Activated CD8-positive, alpha-beta memory T cell treated with anti-CD3 and anti-CD28 coated beads, Interleukin-2, amount 10 ng/mL, durations not matched to agents 7 days and 5 days (primary cell): ENCODE data around the gene ITGB7. TPM values are rescaled to one million over a fixed set of nuclear protein-coding genes. Genes with fewer than 3 reads are reported as not detected.
"Not testable (repeated sequence)": the region's sequence is repeated elsewhere in the genome, so short reads cannot be mapped to it uniquely, and the experiment has no call there.

Experiments used
- ATAC-seq: fragments of 150-1000 bp; cut with Tn5 transposase; one replicate; pipeline ENCODE4 v1.10.0; 2021; ENCODE audit warnings: moderate library complexity
- CTCF ChIA-PET: fragments of 350-600 bp; sonication (Branson Sonifier 250); formaldehyde crosslinking; loops from one replicate; lab custom pipeline; 2021; ENCODE audit warnings: antibody characterized with exemption; lab: Charles Lee
- DNase-seq: peaks from one replicate; pipeline ENCODE4 v3.0.0-alpha.2; 2020
- H3K27ac Mint-ChIP-seq: one replicate; pipeline ENCODE4 v1.8.0; 2021; ENCODE audit warnings: mild to moderate bottlenecking, mixed read lengths
- H3K27me3 Mint-ChIP-seq: one replicate; pipeline ENCODE4 v1.8.0; 2021; ENCODE audit warnings: mixed read lengths
- H3K36me3 Mint-ChIP-seq: one replicate; pipeline ENCODE4 v1.8.0; 2021; ENCODE audit warnings: mild to moderate bottlenecking, mixed read lengths
- H3K4me1 Mint-ChIP-seq: one replicate; pipeline ENCODE4 v1.8.0; 2021; ENCODE audit warnings: mixed read lengths
- H3K4me3 Mint-ChIP-seq: one replicate; pipeline ENCODE4 v1.8.0; 2021; ENCODE audit warnings: mild to moderate bottlenecking, moderate library complexity, mixed read lengths
- H3K9me3 Mint-ChIP-seq: one replicate; pipeline ENCODE4 v1.8.0; 2022; ENCODE audit warnings: low read depth, mixed read lengths
- total RNA-seq, 2 experiments: library from RNA; stranded (reverse); gene quantifications; one replicate each; pipeline ENCODE4 v1.2.3, GENCODE V29; 2021

Gene ITGB7
- total RNA-seq, 2 experiments from 2014 or later = 567 to 729 TPM

DNA sequence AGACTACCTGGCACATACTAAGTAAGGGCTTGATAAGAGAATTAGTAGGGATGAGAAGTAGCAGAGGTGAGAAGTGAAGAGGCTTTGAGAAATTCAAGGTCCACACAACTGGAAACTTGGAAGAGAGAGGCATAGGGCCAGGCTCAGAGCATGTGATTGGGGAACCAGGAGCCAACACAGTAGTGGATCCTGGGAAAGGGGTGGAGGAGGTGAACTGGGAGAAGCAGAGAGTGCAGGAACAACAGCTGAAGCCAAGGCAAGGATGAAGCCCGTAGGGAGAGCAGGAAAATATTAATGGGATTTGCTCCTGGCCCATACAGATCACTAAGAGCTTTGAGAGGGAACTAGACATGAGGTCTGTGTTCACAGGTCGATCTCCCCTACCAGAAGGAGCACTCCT is 1.4 kb upstream of the ITGB7 start:
- CTCF ChIA-PET = interaction anchor here (0.8 to 19.8 kb wide), 15 partner anchors 9 to 114 kb away, joined by 3 to 294 read pairs (median 12); partner anchors contain the start of genes AAAS, CSAD, ESPL1 and MYG1
- Mint-ChIP-seq H3K36me3 (peaks cover 49% of the 10 kb centered on the region), H3K4me1 (peaks cover 66% of the 10 kb centered on the region), H3K27me3 (no peaks in the 10 kb centered on the region), H3K27ac (peak overlapping the region; percentile 89), H3K9me3 (no peaks in the 10 kb centered on the region), H3K4me3 (peak overlapping the region; percentile 78)
- DNase-seq = no peak
- ATAC-seq = no peak

DNA sequence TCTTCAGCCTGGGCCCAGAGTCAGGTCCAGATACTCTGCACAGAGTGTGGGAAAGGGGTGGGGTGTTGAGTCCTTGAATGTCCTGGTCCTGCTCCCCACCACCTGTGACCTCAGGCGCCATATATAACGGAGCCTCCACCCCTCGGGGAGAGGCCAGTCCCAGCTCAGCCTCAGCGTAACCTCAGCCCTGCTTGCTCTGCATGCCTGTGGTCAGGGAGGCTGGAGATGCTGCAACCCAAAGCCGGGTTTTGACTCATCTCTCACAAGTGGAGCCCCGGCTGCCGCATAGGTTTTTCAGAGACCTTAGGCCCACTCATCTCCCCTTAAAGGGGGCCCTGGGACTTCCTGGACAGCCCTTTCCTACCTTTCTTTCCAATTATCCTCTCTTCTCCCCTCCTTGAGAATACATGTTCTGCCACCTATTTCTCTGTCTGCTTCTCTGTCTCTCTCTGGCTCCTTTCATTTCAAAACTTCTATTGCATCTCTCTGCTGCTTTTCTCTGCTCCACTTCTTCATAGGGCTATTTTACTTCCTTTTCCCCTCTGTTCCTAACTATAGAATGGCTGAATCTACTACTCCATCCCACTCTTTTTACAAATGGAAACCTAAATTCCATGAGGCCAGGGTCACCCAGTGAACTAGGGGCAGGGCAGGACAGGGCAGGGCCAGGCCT is 1.2 kb downstream of the ITGB7 start:
- no peaks in the 10 kb centered on the region for H3K27me3 Mint-ChIP-seq
- CTCF ChIA-PET = interaction anchor here (0.9 to 19.8 kb wide), 8 partner anchors 13 to 89 kb away, joined by 3 to 294 read pairs (median 52); partner anchors contain the start of genes ESPL1 and PFDN5
- peak overlapping the region; percentile 89 for H3K27ac Mint-ChIP-seq
- peaks cover 75% of the 10 kb centered on the region for H3K4me1 Mint-ChIP-seq
- H3K4me3 Mint-ChIP-seq = peak overlapping the region; percentile 91
- H3K9me3 Mint-ChIP-seq = no peaks in the 10 kb centered on the region
- peaks cover 53% of the 10 kb centered on the region for H3K36me3 Mint-ChIP-seq
- DNase-seq (peak; percentile 96), ATAC-seq (peak; percentile 71)

DNA sequence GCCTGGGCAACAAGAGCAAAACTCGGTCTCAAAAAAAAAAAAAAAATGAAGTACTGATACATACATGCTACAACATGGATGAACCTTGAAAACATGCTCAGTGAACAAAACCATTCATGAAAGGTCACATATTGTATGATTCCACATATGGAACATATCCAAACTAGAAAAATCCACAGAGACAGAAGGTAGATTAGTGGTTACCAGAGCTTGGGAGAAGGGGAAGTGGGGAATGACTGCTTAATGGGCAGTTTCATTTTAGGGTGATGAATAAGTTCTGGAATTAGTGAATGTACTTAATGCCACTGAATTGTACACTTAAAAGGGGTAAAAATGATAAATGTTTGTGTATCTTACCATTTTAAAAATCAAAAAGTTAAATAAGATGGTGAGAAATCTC is 2.7 kb downstream of the ITGB7 start:
- H3K4me1 Mint-ChIP-seq = peaks cover 76% of the 10 kb centered on the region
- H3K4me3 Mint-ChIP-seq = peak overlapping the region; percentile 91
- H3K36me3 Mint-ChIP-seq = peaks cover 57% of the 10 kb centered on the region
- no peak for ATAC-seq
- DNase-seq = no peak
- no peaks in the 10 kb centered on the region for H3K27me3 Mint-ChIP-seq
- CTCF ChIA-PET = interaction anchor here (0.7 to 19.8 kb wide), 7 partner anchors 14 to 119 kb away, joined by 3 to 294 read pairs (median 16); partner anchors contain the start of genes AAAS and ESPL1
- H3K9me3 Mint-ChIP-seq = no peaks in the 10 kb centered on the region
- H3K27ac Mint-ChIP-seq = peak overlapping the region; percentile 61

DNA sequence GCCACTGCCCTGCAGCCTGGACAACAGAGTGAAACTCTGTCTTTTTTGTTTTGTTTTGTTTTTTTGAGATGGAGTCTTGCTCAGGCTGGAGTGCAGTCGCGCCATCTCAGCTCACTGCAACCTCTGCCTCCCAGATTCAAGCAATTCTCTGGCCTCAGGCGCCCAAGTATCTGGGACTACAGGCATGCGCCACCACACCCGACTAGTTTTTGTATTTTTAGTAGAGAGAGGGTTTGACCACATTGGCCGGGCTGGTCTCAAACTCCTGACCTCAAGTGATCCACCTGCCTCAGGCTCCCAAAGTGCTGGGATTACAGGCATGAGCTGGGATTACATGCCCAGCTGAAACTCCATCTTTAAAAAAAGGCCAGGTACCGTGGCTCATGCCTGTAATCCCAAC is 4.7 kb downstream of the ITGB7 start:
- not testable (repeated sequence) for H3K9me3 Mint-ChIP-seq, DNase-seq, H3K4me3 Mint-ChIP-seq, ATAC-seq, H3K27me3 Mint-ChIP-seq
- H3K4me1 Mint-ChIP-seq = peaks cover 73% of the 10 kb centered on the region
- peak overlapping the region; percentile 35 for H3K27ac Mint-ChIP-seq
- CTCF ChIA-PET = interaction anchor here (0.6 to 15.5 kb wide), 9 partner anchors 12 to 150 kb away, joined by 3 to 164 read pairs (median 4); partner anchors contain the start of genes ESPL1 and MYG1
- H3K36me3 Mint-ChIP-seq = peaks cover 65% of the 10 kb centered on the region

DNA sequence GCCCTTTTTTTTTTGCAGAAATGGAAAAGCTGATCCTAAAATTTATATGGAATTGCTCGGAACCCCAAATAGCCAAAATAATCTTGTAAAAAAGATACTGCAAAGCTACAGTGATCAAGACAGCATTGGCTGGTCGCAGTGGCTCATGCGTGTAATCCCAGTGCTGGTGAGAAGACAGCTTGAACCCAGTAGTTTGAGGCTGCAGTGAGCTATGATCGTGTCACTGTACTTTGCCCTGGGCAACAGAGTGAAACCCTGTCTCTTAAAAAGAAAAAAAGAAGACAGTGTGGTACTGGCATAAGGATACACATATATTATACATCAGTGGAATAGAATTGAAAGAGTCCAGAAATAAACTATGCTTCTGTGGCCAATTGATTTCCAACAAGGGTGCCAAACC is 5.4 kb downstream of the ITGB7 start:
- DNase-seq (no peak), ATAC-seq (no peak)
- peaks cover 69% of the 10 kb centered on the region for H3K36me3 Mint-ChIP-seq
- no peaks in the 10 kb centered on the region for H3K9me3 Mint-ChIP-seq
- peak overlapping the region; percentile 35 for H3K4me3 Mint-ChIP-seq
- CTCF ChIA-PET = interaction anchor here (0.9 to 15.5 kb wide), 8 partner anchors 12 to 151 kb away, joined by 3 to 164 read pairs (median 4); partner anchors contain the start of genes ESPL1 and MYG1
- peak overlapping the region; percentile 76 for H3K27ac Mint-ChIP-seq
- H3K27me3 Mint-ChIP-seq = no peaks in the 10 kb centered on the region
- H3K4me1 Mint-ChIP-seq = peaks cover 74% of the 10 kb centered on the region

DNA sequence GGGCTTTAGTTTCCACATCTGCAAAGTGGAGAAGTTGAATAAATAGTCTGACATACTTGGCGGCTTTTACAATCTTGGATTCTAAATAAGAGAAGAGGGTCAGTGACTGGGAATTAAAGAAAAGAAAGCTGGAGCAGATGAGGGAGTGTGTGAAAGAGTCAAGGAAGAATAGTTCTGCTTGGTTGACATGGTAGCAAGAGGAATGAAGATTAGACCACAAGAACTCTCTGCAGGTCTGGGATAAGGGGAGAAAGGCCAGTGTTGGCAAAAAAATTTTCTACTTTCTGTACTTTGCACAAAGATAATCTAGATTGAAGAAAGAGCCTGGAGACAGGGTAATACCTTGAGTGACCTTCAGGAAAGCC is 5.9 kb downstream of the ITGB7 start:
- Mint-ChIP-seq H3K9me3 (no peaks in the 10 kb centered on the region), H3K4me1 (peaks cover 78% of the 10 kb centered on the region), H3K36me3 (peaks cover 70% of the 10 kb centered on the region), H3K27me3 (no peaks in the 10 kb centered on the region), H3K27ac (peak overlapping the region; percentile 94), H3K4me3 (peak overlapping the region; percentile 76)
- ATAC-seq = no peak
- no peak for DNase-seq
- CTCF ChIA-PET = interaction anchor here (0.9 to 15.5 kb wide), 11 partner anchors 9 to 151 kb away, joined by 3 to 164 read pairs (median 13); partner anchors contain the start of genes CSAD, ESPL1, MYG1 and ZNF740

DNA sequence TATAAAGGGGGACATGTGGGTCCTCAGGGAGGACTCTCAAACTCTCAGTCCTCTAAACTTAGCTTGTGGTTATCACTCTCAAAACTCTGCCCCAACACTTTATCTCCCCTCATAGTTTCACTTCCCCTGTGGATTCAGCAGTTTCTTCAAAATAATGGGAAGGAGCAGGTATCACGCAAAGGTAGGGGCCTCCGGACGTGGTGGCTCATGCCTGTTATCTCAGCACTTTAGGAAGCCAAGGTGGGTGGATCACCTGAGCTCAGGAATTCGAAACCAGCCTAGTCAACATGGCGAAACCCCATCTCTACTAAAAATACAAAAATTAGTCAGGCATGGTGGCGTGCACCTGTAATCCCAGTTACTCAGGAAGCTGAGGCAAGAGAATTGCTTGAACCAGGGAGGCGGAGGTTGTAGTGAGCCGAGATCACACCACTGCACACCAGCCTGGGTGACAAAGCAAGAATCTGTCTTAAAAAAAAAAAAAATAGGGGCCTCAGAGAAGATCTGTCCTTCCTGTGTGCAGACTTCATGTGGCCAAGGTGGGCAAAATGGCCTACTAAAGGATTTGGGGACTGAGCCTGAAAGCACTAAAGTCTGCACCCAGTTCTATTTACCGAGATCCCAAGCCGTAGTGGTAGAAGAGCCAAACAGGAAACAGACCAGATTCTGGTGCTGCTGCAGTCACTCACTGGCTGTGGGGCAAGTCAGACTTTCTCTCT is 6.4 kb downstream of the ITGB7 start:
- Mint-ChIP-seq H3K36me3 (peaks cover 70% of the 10 kb centered on the region), H3K9me3 (no peaks in the 10 kb centered on the region), H3K4me1 (peaks cover 80% of the 10 kb centered on the region), H3K4me3 (peak overlapping the region; percentile 76), H3K27me3 (no peaks in the 10 kb centered on the region), H3K27ac (peak overlapping the region; percentile 94)
- DNase-seq (peak; percentile 75), ATAC-seq (peak; percentile 35)
- CTCF ChIA-PET = interaction anchor here (0.9 to 15.5 kb wide), 13 partner anchors 9 to 152 kb away, joined by 3 to 164 read pairs (median 9); partner anchors contain the start of genes AAAS, CSAD, ESPL1 and MYG1

DNA sequence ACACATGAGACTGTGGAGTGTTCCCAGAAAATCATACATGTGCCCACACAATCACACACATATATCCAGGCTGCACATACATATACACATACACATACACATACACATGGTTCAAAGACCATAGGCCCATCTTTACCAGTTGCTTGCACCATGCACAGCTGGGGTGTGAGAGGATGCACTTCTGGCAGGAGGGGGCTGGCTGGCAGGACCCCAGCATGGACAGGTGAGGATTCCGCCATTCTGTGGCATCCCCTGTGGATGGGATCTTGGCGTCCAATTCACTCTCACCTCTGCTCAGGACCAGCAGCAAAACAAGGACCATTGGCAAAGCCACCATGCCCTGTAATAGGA is 7.0 kb downstream of the ITGB7 start:
- H3K4me1 Mint-ChIP-seq = peaks cover 80% of the 10 kb centered on the region
- H3K27me3 Mint-ChIP-seq = no peaks in the 10 kb centered on the region
- peak overlapping the region; percentile 76 for H3K4me3 Mint-ChIP-seq
- CTCF ChIA-PET = interaction anchor here (0.9 to 15.5 kb wide), 12 partner anchors 10 to 121 kb away, joined by 3 to 164 read pairs (median 11); partner anchors contain the start of genes AAAS, CSAD, ESPL1 and SOAT2
- peaks cover 71% of the 10 kb centered on the region for H3K36me3 Mint-ChIP-seq
- DNase-seq = no peak
- H3K9me3 Mint-ChIP-seq = no peaks in the 10 kb centered on the region
- peak; percentile 13 for ATAC-seq
- H3K27ac Mint-ChIP-seq = peak overlapping the region; percentile 94

DNA sequence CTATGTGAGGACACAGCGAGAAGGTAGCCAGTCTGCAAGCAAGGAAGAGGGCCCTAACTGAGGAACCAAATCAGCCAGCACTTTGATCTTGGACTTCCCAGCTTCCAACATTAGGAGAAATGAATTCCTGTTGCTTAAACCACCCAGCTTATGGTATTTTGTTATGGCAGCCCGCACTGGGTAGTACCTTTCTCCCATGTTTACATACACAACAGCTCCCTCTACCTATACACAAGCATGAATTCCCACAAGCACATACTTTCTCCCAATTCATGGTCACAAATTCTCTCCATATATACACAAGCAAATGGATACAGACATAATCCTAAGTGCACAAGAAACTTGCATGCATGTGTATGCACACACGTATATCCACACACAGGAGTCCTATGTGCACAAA is 7.4 kb downstream of the ITGB7 start:
- Mint-ChIP-seq H3K27me3 (no peaks in the 10 kb centered on the region), H3K9me3 (no peaks in the 10 kb centered on the region), H3K27ac (peak overlapping the region; percentile 94), H3K36me3 (peaks cover 73% of the 10 kb centered on the region), H3K4me3 (peak overlapping the region; percentile 76), H3K4me1 (peaks cover 79% of the 10 kb centered on the region)
- ATAC-seq (no peak), DNase-seq (no peak)
- CTCF ChIA-PET = interaction anchor here (0.9 to 15.5 kb wide), 16 partner anchors 10 to 134 kb away, joined by 3 to 164 read pairs (median 7); partner anchors contain the start of genes AAAS, CSAD, ESPL1 and SOAT2

DNA sequence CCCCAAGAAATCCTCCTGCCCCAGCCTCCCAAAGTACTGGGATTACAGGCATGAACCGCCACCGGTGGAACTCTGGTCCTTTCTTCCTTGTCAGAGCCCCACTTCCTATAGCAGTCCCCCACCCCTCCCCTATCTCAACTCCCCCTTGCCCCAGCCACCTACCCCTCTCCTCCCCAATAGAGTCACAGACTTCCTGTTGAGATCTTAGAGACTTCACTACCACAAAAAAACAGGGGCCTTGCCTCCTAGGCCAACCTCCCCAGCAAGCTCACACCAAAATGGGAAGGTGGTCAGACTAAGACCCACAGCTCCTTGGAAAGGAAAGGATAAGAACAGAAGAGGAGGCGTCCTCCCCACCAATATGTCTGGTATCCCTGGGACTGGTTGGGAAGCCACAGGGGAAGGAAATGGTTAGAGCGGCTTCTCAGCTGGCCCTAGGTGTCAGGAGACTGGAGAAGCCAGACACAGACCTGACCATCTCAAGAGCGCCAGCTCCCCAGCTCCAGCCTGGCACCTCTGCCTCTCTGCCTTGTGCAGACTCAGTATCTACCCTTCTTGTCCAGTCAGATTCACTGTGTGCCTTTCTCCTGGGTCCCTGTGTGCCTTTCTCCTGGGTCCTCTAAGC is 8.5 kb downstream of the ITGB7 start:
- ATAC-seq = peak; percentile 45
- CTCF ChIA-PET = interaction anchor here (1.0 to 11.0 kb wide), 19 partner anchors 9 to 303 kb away, joined by 3 to 67 read pairs (median 4); partner anchors contain the start of genes AAAS, CSAD, ESPL1 and PFDN5
- Mint-ChIP-seq H3K27me3 (no peaks in the 10 kb centered on the region), H3K27ac (peak overlapping the region; percentile 86), H3K9me3 (no peaks in the 10 kb centered on the region), H3K4me3 (peak overlapping the region; percentile 58), H3K4me1 (peaks cover 69% of the 10 kb centered on the region), H3K36me3 (peaks cover 76% of the 10 kb centered on the region)
- DNase-seq = peak; percentile 65

DNA sequence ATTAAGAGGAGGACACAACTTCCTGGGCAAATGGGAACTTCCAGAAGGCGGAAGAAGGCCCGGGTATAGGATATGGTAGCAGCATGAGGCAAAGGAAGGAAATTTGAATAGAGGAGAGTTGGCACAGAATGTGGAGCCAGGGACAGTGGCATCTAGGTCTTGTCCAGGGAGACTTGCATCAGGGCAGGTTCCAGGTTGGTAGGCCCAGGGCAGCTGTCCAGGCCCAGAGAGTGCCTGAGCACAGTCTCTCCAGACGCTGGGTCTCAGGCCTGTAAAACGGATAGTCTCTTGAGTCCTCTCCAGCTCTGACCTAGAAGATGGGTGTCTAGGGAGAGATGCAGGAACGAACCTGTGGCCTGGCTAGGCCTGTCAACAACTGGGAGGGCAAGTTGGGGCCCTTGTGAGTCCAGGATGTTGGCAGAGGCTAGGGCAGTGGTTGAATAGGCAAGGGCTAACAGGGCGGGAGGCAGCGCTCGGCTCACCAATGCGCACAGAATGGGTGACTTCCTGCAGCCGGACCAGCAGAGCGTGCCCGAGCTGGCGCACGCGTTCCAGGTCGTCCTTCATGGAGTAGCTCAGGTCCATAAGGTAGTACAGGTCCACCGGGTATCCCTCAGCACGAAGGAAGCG is 9.9 kb downstream of the ITGB7 start:
- H3K9me3 Mint-ChIP-seq = no peaks in the 10 kb centered on the region

DNA sequence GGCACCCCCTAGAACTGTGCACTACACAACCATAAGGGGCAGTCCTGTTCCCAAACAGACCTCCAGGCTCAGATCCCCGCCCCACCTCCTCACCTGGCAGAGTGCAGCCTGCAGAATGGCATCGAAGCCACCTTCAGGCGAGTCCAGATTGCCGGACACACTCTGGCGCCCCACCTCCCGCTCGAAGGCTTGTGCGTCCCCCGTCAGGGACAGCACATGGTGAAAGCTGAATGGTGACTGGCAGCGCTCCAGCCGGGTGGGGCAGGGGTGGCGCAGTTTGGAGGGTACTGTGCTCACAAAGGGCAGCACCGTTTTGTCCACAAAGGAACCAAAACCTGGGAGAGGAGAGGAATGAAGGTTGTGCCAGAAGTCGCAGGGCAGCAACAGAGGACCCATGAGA is 10.6 kb downstream of the ITGB7 start:
- Mint-ChIP-seq H3K27ac (peak overlapping the region; percentile 37), H3K27me3 (no peaks in the 10 kb centered on the region), H3K36me3 (peaks cover 82% of the 10 kb centered on the region), H3K4me1 (peaks cover 56% of the 10 kb centered on the region), H3K9me3 (no peaks in the 10 kb centered on the region), H3K4me3 (no peak overlapping the region)
- CTCF ChIA-PET = interaction anchor here (1.4 to 2.4 kb wide), 4 partner anchors 10 to 21 kb away, joined by 3 to 11 read pairs (median 6); partner anchors contain the start of gene ITGB7
- DNase-seq (no peak), ATAC-seq (no peak)

More for the DNA sequence above, 9.9 kb downstream of the ITGB7 start:
- Mint-ChIP-seq H3K4me3 (no peak overlapping the region), H3K27ac (peak overlapping the region; percentile 37), H3K27me3 (no peaks in the 10 kb centered on the region), H3K4me1 (peaks cover 59% of the 10 kb centered on the region), H3K36me3 (peaks cover 81% of the 10 kb centered on the region)
- CTCF ChIA-PET = interaction anchor here (0.9 to 4.3 kb wide), 8 partner anchors 9 to 98 kb away, joined by 3 to 30 read pairs (median 4); partner anchors contain the start of genes CSAD, ITGB7, PFDN5 and ZNF740
- DNase-seq (no peak), ATAC-seq (no peak)
